Cardiac muscle cell (in vitro differentiated cells and primary cell): ENCODE results near the gene NCAM2. TPM values are rescaled to one million over a fixed set of nuclear protein-coding genes. Genes with fewer than 3 reads are reported as not detected.

Source experiments
- DNase-seq, 2 donors: peaks; one replicate each; pipeline versions ENCODE4 v3.0.0 to v3.0.0-alpha.2; 2010 to 2017; ENCODE audit warnings: low read depth in 1 of 2, low spot score in 1 of 2
- H3K27ac ChIP-seq: fragments of 200-600 bp; sonication (generic); 2 replicates; pipeline ENCODE4 v1.5.1; 2016
- H3K27me3 ChIP-seq: fragments of 200-600 bp; sonication (generic); 2 replicates; pipeline ENCODE4 v1.6.0; 2016; ENCODE audit warnings: control low read depth
- H3K36me3 ChIP-seq: fragments of 200-600 bp; sonication (generic); 2 replicates; pipeline ENCODE4 v1.5.1; 2016; ENCODE audit warnings: control low read depth
- H3K4me1 ChIP-seq: fragments of 200-600 bp; sonication (generic); 2 replicates; pipeline ENCODE4 v1.8.1; 2017; ENCODE audit warnings: low read depth, mild to moderate bottlenecking, mixed run types
- H3K4me3 ChIP-seq: fragments of 200-600 bp; sonication (generic); 2 replicates; pipeline ENCODE4 v1.5.1; 2016; ENCODE audit warnings: mild to moderate bottlenecking
- H3K9me3 ChIP-seq: fragments of 200-600 bp; sonication (generic); 2 replicates; pipeline ENCODE4 v1.5.1; 2017; ENCODE audit warnings: low read depth, mild to moderate bottlenecking, control low read depth
- polyA plus RNA-seq: library from polyadenylated mRNA; unstranded; fragments of >200 nt; fragmentation: Nextera tagmentation; extraction: Ambion mirVana; gene quantifications from 2 replicates; pipeline ENCODE4 v1.2.1, GENCODE V29; 2016
- total RNA-seq: library from RNA; depleted of rRNA; stranded (reverse); fragments of >200 nt; gene quantifications from 2 replicates; pipeline ENCODE4 v1.2.3, GENCODE V29; 2016
- TF ChIP-seq, protein P1 (sequence below): IDR thresholded peaks from 2 replicates; pipeline ENCODE4 v1.5.1; 2012; ENCODE audit warnings: low read depth, mild to moderate bottlenecking, low read length

NCAM2 gene
- total and polyA plus RNA-seq, 2 experiments from 2014 or later: 0.45 to 2.6 TPM

- Histone ChIP-seq H3K4me3 (no peak overlapping the region), H3K27me3 (no peaks in the 10 kb centered on the region), H3K36me3 (no peaks in the 10 kb centered on the region), H3K4me1 (no peaks in the 10 kb centered on the region), H3K9me3 (no peaks in the 10 kb centered on the region), H3K27ac (no peak overlapping the region)
- TF ChIP-seq, protein P1, sequence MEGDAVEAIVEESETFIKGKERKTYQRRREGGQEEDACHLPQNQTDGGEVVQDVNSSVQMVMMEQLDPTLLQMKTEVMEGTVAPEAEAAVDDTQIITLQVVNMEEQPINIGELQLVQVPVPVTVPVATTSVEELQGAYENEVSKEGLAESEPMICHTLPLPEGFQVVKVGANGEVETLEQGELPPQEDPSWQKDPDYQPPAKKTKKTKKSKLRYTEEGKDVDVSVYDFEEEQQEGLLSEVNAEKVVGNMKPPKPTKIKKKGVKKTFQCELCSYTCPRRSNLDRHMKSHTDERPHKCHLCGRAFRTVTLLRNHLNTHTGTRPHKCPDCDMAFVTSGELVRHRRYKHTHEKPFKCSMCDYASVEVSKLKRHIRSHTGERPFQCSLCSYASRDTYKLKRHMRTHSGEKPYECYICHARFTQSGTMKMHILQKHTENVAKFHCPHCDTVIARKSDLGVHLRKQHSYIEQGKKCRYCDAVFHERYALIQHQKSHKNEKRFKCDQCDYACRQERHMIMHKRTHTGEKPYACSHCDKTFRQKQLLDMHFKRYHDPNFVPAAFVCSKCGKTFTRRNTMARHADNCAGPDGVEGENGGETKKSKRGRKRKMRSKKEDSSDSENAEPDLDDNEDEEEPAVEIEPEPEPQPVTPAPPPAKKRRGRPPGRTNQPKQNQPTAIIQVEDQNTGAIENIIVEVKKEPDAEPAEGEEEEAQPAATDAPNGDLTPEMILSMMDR: no peak
- DNase-seq: peak in 1 of 2 donors; percentile 21
These were observed 30.1 kb downstream of the NCAM2 start for GRCh38 chr21:21028275-21028820.

DNA sequence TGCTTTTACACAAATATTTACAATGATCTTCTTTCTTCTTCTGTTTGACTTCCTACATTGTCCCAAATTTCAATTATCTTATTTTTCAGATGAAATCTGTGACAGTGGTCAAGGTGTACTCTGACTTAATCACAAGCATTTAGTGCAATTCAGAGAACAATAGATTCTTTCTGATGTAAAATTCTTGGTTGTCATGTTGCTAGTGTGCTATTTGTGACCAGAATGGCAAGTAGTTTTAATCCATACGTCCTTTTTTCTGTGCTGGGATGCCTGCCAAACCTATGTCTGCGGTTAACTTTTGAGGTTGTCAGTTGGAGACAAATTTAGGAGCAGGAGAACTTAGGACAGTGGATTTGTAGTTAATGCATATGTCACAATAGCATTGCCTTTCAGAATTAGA is 31.0 kb downstream of the NCAM2 start:
- Histone ChIP-seq H3K4me1 (no peaks in the 10 kb centered on the region), H3K36me3 (no peaks in the 10 kb centered on the region), H3K27ac (no peak overlapping the region), H3K9me3 (no peaks in the 10 kb centered on the region), H3K4me3 (no peak overlapping the region), H3K27me3 (no peaks in the 10 kb centered on the region)
- DNase-seq: peak in 1 of 2 donors; percentile 64
- TF ChIP-seq, protein P1: no peak

GRCh38 chr21:21030311-21030710 is 32.1 kb downstream of the NCAM2 start:
- no peak overlapping the region for H3K4me3 ChIP-seq
- H3K27me3 ChIP-seq: no peaks in the 10 kb centered on the region
- H3K9me3 ChIP-seq: no peaks in the 10 kb centered on the region
- no peak for DNase-seq
- TF ChIP-seq, protein P1: no peak
- H3K36me3 ChIP-seq: no peaks in the 10 kb centered on the region
- no peaks in the 10 kb centered on the region for H3K4me1 ChIP-seq
- no peak overlapping the region for H3K27ac ChIP-seq

GRCh38 chr21:21034036-21034435 is 35.8 kb downstream of the NCAM2 start:
- Histone ChIP-seq H3K27ac (no peak overlapping the region), H3K9me3 (no peaks in the 10 kb centered on the region), H3K4me1 (no peaks in the 10 kb centered on the region), H3K4me3 (no peak overlapping the region), H3K36me3 (no peaks in the 10 kb centered on the region), H3K27me3 (no peaks in the 10 kb centered on the region)
- TF ChIP-seq, protein P1: no peak
- no peak for DNase-seq

- Histone ChIP-seq H3K9me3 (no peaks in the 10 kb centered on the region), H3K4me1 (no peaks in the 10 kb centered on the region), H3K27ac (no peak overlapping the region), H3K36me3 (no peaks in the 10 kb centered on the region), H3K4me3 (no peak overlapping the region), H3K27me3 (no peaks in the 10 kb centered on the region)
- TF ChIP-seq, protein P1: no peak
- DNase-seq: no peak
These were observed 41.5 kb downstream of the NCAM2 start for GRCh38 chr21:21039624-21040170.

GRCh38 chr21:21045518-21045917 is 47.3 kb downstream of the NCAM2 start:
- Histone ChIP-seq H3K9me3 (no peaks in the 10 kb centered on the region), H3K27me3 (no peaks in the 10 kb centered on the region), H3K4me1 (no peaks in the 10 kb centered on the region), H3K36me3 (no peaks in the 10 kb centered on the region), H3K27ac (no peak overlapping the region), H3K4me3 (no peak overlapping the region)
- no peak for DNase-seq
- TF ChIP-seq, protein P1: no peak
